Left ventricle myocardium inferior (tissue), 1 donor: Measurements from ENCODE around the gene YARS1. TPM values are rescaled to one million over a fixed set of nuclear protein-coding genes. Genes with fewer than 3 reads are reported as not detected.
"Not testable (repeated sequence)": the region's sequence is repeated elsewhere in the genome, so short reads cannot be mapped to it uniquely, and the experiment has no call there.

Source experiments
- DNase-seq: peaks from one replicate; pipeline ENCODE4 v3.0.0-alpha.2; 2020
- H3K27ac ChIP-seq: fragments of 200-600 bp; replicated peaks from 2 replicates; pipeline ENCODE4 v1.8.0; 2021
- H3K27me3 ChIP-seq: fragments of 200-600 bp; 2 replicates; pipeline ENCODE4 v1.8.0; 2021; ENCODE audit warnings: low read depth
- H3K36me3 ChIP-seq: fragments of 200-600 bp; 2 replicates; pipeline ENCODE4 v1.8.0; 2021
- H3K4me1 ChIP-seq: fragments of 200-600 bp; 2 replicates; pipeline ENCODE4 v1.8.0; 2021
- H3K4me3 ChIP-seq: fragments of 200-600 bp; 2 replicates; pipeline ENCODE4 v1.8.0; 2021; ENCODE audit warnings: mild to moderate bottlenecking, moderate library complexity
- H3K9me3 ChIP-seq: fragments of 200-600 bp; replicated peaks from 2 replicates; pipeline ENCODE4 v1.8.0; 2021
- intact Hi-C: fragments of 100-400 bp; cut with micrococcal nuclease; formaldehyde crosslinking; loops from one replicate; pipeline ENCODE4 v1.11.0; 2022
- total RNA-seq: library from RNA; stranded (reverse); fragmentation: NEBNext Ultra II Directional; extraction: Animal tissue kit (Norgen Biotek cat#: 25700); gene quantifications from one replicate; pipeline ENCODE4 v1.2.1, GENCODE V29; 2021
- TF ChIP-seq, protein P1 (sequence below): fragments of 200-600 bp; IDR thresholded peaks from 2 replicates; pipeline ENCODE4 v1.8.0; 2021; ENCODE audit warnings: antibody characterized with exemption, mild to moderate bottlenecking, borderline replicate concordance
- donor health status: DM: no; HTN: yes; CAD: no; lungs with severe emphysema.

Gene YARS1
- total RNA-seq, 1 donor from 2014 or later: 35.5 TPM

DNA sequence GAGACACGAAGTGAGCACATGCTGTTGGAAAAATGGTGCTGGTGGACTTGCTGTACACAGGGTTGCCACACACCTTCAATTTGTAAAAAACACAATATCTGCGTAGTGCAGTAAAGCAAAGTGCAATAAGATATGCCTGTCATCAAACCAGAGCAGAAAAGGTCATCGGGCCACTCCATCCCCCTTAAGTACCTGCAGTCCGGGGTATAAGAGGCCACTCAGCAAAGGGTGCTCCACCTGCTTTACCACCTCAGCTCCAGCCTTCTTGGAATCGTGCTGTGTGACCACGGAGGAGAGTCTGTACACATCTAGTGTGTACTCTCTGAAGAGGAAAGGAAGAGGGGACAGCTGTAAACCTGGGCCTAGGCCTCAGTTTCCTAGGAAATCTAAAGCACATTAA, 10.9 kb downstream of the YARS1 start:
- intact Hi-C loops: no loop called here
- peaks cover 69% of the 10 kb centered on the region for H3K36me3 ChIP-seq
- H3K9me3 ChIP-seq: no peaks in the 10 kb centered on the region
- H3K4me3 ChIP-seq: no peak overlapping the region
- H3K27ac ChIP-seq: no peak overlapping the region
- no peaks in the 10 kb centered on the region for H3K27me3 ChIP-seq
- TF ChIP-seq, protein P1, sequence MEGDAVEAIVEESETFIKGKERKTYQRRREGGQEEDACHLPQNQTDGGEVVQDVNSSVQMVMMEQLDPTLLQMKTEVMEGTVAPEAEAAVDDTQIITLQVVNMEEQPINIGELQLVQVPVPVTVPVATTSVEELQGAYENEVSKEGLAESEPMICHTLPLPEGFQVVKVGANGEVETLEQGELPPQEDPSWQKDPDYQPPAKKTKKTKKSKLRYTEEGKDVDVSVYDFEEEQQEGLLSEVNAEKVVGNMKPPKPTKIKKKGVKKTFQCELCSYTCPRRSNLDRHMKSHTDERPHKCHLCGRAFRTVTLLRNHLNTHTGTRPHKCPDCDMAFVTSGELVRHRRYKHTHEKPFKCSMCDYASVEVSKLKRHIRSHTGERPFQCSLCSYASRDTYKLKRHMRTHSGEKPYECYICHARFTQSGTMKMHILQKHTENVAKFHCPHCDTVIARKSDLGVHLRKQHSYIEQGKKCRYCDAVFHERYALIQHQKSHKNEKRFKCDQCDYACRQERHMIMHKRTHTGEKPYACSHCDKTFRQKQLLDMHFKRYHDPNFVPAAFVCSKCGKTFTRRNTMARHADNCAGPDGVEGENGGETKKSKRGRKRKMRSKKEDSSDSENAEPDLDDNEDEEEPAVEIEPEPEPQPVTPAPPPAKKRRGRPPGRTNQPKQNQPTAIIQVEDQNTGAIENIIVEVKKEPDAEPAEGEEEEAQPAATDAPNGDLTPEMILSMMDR: no peak
- no peak for DNase-seq
- peaks cover 16% of the 10 kb centered on the region for H3K4me1 ChIP-seq

DNA sequence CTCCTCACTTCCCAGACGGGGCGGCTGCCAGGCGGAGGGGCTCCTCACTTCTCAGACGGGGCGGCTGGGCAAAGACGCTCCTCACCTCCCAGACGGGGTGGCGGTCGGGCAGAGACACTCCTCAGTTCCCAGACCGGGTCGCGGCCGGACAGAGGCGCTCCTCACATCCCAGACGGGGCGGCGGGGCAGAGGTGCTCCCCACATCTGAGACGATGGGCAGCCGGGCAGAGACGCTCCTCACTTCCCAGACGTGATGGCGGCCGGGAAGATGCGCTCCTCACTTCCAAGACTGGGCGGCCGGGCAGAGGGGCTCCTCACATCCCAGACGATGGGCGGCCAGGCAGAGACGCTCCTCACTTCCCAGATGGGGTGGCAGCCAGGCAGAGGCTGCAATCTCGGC, 12.7 kb downstream of the YARS1 start:
- Histone ChIP-seq H3K4me1 (peaks cover 16% of the 10 kb centered on the region), H3K36me3 (peaks cover 65% of the 10 kb centered on the region)
- DNase-seq, H3K27ac ChIP-seq, H3K9me3 ChIP-seq, H3K27me3 ChIP-seq, H3K4me3 ChIP-seq, intact Hi-C loops: not testable (repeated sequence)

DNA sequence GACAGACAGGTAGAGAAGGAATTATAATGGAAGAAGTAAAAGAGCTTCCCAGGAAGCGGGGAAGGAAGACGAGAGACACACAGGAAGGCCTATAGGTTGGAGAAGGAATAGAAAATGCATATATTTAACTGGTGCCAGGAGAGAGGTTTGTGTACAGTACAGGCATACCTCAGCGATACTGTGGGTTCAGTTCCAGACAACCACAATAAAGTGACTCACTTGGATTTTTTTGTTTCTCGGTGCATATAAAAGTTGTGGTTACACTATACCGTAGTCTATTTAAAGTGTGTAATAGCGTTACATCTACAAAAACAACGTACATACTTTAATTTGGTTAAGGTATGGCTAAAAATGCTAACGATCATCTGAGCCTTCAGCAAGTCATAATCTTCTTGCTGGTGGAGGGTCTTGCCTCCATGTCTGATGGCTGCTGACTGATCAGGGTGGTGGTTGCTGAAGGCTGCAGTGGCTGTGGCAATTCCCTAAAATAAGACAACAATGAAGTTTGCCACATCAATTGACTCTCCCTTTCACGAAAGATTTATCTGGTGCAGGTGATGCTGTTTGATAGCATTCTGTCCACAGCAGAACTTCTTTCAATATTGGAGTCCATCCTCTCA, 16.0 kb downstream of the YARS1 start:
- H3K4me3 ChIP-seq: no peak overlapping the region
- intact Hi-C loops: no loop called here
- no peak for DNase-seq
- no peaks in the 10 kb centered on the region for H3K27me3 ChIP-seq
- peaks cover 2% of the 10 kb centered on the region for H3K4me1 ChIP-seq
- TF ChIP-seq, protein P1: no peak
- H3K27ac ChIP-seq: no peak overlapping the region
- peaks cover 63% of the 10 kb centered on the region for H3K36me3 ChIP-seq
- no peaks in the 10 kb centered on the region for H3K9me3 ChIP-seq

DNA sequence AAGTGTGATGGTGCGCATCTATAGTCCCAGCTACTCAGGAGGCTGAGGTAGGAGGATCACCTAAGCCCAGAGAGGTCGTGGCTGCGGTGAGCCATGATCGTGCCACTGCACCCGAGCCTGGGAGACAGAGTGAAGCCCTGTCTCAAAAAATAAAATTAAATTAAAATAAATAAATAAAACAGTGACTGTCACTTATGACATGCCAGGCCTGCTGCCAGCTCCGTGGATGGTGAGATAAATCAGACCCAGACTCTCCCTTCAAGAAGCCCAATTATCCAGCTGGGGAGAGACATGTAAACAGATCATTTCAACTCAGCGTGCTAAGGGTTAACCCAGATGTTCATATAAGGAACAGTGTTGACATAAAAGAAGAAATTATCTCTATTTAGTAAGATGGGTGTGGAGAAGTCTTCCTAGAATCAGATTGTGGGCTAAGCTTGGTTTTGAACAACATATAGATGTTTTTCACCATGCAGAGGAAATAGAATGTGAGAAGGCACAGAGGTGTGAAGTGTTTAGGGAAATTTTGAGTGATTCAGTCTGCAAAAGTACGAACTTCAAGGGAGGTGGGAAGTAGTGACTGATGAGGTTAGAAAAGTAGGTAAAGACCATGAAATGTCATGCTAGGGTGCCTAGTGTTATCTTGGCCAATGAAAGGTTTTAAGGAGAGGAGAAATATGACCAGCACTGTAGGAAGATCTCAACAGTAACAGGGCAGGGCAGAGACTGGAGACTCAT, 18.3 kb downstream of the YARS1 start:
- intact Hi-C loops: no loop called here
- Histone ChIP-seq H3K9me3 (no peaks in the 10 kb centered on the region), H3K4me3 (no peak overlapping the region), H3K27me3 (no peaks in the 10 kb centered on the region), H3K4me1 (no peaks in the 10 kb centered on the region), H3K27ac (no peak overlapping the region), H3K36me3 (peaks cover 70% of the 10 kb centered on the region)
- TF ChIP-seq, protein P1: no peak
- no peak for DNase-seq

DNA sequence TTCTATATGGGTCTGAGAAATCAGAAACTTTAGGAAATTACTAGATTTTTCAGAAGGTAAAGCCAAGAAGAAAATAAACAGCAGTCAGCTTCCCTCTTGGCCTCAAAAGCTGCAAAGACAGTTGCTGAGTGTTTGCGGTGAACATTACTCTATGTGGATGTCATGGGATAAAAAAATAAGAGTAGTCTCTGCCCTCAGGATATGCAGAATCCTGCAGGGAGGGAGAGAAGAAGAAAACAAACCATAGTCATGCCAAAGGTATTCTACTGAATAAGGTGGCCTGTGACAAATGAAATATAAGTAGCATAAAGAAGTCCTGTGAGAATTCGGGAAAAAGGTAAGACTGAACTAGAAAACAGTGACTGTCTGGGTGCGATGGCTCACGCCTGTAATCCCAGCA, 19.0 kb downstream of the YARS1 start:
- DNase-seq: no peak
- H3K27me3 ChIP-seq: no peaks in the 10 kb centered on the region
- no peak overlapping the region for H3K27ac ChIP-seq

More for the DNA sequence above, 19.0 kb downstream of the YARS1 start:
- intact Hi-C loops: no loop called here
- no peaks in the 10 kb centered on the region for H3K4me1 ChIP-seq
- TF ChIP-seq, protein P1: no peak
- H3K36me3 ChIP-seq: peaks cover 72% of the 10 kb centered on the region
- no peaks in the 10 kb centered on the region for H3K9me3 ChIP-seq
- H3K4me3 ChIP-seq: no peak overlapping the region
